GM18858 (cell line): ENCODE measurements around the gene MANBA.
A peak's percentile ranks its signal among the peaks of the same experiment; 100 is the strongest.
"Not testable (repeated sequence)": the region's sequence is repeated elsewhere in the genome, so short reads cannot be mapped to it uniquely, and the experiment has no call there.

ENCODE experiments used
- ATAC-seq: cut with Tn5 transposase; IDR thresholded peaks from one replicate; pipeline ENCODE4 v1.9.1; 2021; ENCODE audit not compliant: unreplicated experiment

The MANBA gene

DNA sequence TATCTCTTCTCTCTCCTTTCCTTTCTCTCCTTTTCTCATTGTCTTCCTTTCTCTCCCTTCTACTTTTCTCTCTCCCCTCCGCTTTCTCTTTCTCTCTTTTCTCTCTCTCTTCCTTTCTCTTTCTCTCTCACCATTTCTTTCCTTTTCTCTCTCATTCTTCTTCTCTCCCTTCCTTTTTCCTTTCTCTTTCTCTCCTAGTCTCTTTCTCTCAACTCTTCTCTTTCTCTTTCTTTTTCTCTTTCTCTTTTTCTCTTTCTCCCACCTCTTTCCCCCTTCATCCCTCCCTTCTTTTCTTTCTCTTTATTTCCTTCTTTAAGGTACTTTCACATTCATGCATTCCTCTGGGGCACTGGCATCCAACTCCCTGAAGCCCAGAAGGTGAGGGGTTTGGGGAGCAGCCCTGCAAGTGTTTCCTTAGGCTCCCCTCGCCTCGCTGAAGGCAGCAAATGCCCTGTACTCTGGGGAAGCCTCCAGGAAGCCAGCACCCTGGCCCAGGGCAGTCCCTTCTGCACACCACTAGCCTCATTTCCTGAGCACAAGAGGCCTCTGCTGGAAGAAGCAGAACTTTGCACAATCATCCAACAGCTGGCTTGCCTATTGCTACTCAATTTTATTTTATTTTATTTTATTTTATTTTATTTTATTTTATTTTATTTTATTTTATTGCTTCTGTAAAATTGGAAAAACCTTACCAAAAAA, 135.4 kb downstream of the MANBA start:
- peak; percentile 91 for ATAC-seq

GRCh38 chr4:102624505-102624904, 136.3 kb downstream of the MANBA start:
- no peak for ATAC-seq

- ATAC-seq: no peak
These were observed 137.1 kb downstream of the MANBA start for GRCh38 chr4:102623622-102624021.

DNA sequence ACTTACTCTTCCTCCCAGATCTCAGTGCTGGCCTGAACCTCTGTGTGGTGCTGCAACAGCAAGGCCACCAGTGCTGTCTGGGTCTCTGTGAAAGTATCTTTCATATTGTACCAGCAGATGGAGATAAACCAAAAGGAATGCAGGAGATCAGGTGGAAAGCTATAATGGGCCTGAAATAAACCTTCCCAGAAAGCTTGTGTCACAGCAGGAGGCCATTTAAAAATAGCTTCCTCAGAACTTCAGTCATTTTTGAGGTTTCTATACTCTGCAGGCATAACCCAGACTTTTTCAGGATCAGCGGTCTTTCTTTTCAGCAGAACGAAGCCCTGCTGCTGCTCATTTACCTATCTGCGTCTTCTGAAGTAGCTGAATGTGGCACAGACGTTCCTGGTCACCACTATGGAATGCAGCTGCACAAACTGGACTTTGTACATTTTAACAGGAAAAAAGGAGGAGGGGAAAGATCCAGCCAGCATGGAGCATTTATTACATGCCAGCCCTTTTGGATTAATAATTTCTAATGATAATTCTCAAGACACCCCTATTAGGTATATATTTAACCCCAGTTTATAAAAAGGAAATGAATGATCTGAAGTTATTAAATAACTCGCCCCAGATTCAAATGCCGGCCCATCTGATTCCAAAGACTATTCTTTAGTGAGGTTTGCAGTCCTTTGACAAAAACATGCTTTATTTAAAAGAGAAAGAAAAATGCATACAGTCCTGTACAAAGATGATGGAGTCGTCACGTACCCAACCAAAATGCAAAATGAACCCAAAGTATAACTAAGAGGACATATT, 139.9 kb downstream of the MANBA start:
- ATAC-seq: peak; percentile 47

DNA sequence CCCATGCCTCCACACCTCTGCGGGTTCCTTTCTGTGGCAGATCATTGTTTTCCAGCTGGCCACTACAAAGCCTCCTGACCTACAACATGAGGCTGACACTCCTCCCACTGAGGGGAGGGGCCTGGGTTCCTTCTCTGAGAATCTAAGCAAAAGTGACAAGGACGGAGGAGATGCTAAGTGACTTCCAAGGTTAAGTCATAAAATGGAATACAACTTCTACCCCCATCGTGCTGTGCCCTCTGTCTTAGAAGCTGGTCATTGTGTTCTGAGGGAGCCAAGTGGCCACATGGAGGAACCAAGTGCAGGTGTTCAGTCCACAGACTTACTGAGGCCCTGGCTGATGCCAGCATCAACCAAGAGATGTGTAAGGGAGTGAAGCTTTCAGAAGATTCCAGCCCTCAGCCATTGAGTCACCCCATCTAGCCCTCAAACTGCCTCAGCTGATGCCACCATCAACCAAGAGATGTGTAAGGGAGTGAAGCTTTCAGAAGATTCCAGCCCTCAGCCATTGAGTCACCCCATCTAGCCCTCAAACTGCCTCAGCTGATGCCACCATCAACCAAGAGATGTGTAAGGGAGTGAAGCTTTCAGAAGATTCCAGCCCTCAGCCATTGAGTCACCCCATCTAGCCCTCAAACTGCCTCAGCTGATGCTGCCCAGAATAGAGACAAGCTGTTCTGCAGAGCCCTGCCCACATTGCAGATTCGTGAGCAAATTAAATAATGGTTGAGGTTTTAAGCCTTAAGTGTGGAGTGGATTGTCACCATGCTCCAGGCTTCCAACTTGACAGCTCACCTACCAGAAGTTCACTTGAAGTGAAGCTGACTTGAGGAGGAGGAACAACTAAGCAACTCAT, 140.8 kb downstream of the MANBA start:
- not testable (repeated sequence) for ATAC-seq

- not testable (repeated sequence) for ATAC-seq
These were observed 141.7 kb downstream of the MANBA start for GRCh38 chr4:102619021-102619420.

DNA sequence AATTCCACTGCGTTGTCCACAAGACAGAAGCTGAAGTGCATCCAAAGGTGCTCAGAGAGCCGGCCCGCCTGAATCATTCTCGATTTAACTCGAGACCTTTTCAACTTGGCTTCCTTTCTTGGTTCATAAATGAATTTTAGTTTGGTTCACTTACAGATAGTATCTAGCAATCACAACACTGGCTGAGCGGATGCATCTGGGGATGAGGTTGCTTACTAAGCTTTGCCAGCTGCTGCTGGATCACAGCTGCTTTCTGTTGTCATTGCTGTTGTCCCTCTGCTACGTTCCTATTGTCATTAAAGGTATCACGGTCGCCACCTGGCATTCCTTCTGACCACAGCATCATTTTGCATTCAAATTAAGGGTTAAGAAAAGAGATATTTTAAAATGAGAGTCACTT, 144.1 kb downstream of the MANBA start:
- ATAC-seq: no peak

DNA sequence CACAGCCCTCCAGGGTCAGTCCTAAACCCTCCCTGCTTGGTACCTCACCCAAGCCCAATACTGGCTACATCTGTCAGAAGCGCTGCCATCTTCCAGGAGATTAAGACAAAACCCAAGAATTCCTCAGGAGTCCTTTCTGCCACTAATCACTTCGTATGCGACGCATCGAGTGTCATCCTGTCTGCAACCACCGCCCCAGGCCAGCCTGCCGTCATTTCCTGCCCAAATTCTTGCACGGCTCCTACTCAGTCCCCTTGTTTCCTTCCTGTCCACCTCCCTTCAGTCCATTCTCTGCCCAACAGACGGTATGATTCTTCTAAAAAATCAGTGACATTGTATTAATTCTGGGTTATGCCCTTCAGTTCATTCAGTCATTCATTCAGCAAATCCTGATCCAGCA, 146.0 kb downstream of the MANBA start:
- no peak for ATAC-seq

DNA sequence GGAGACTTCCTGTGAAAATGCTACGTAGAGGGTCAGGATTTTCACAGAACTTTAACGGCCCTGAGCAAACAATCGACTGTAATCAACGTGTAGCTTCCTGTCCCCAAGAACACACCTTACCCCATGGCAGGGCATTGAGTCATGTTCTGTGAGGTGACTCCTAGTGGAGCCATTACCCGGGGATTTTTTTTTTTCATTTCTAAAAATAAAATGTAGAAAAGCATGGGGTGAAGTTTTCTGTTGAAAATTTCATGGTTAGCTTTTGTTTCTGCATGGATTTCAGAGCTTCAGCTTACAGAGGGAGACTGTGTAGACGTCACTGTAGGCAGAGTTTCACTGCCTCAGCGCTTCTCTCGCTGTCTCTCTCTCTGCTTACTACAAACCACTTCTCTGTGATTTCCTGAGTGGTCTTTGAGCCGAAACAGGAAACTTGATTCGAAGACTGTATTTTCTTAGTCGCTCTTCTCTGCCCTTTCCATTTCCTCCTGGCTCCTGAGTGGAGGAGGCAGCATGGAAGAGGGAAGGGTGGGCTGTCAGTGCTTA, 147.9 kb downstream of the MANBA start:
- peak; percentile 55 for ATAC-seq

DNA sequence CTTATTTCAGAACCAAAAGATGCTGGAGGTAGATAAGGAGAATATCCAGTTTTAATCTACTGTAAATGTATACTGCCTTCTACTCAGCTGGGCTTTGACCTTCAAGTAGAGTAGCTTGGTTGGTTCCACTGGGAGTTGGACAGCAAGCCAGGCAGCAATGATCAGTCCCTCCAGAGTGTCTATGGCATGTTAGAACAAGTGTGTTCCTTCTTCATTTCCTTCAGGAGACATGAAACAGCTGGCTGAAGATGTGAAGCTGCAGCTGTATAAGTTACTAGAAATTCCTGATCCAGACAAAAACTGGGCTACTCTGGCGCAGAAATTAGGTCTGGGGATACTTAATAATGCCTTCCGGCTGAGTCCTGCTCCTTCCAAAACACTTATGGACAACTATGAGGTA, 148.6 kb downstream of the MANBA start:
- no peak for ATAC-seq

DNA sequence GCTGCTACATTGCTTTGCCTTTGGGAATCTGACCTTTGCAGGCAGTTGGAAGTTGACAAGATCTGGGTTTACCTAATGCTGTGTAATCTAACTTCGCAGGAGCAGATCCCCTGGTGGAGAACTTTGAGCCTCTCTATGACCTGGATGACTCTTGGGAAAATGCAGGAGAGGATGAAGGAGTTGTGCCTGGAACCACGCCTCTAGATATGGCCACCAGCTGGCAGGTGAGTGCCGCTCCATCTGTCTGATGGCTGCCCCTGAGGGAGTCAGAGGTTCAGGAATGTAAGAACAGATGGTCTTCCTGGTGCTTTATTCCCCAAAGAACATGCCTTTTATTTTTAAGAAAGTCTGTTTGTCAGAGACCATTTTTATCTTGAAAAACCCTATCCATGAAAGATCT, 150.3 kb downstream of the MANBA start:
- no peak for ATAC-seq

- no peak for ATAC-seq
These were observed 150.8 kb downstream of the MANBA start for GRCh38 chr4:102610007-102610406.

DNA sequence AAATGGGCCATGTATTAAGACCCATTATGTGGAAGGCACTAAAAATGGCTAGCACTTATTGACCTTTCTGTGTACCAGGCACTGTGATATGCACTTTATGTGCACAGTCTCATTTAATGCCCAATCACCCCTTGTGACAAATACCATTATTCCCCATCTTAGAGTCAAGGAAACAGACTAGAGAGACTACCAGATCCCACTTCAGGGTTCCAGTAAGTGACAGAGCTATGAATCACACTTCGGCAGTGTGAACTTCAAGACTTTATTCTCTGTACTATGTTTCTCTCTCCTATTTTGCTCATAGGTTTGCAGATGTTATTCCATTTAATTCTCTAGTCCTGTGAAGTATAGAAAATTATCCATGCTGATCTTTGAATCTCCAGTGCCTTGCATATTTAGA, 152.6 kb downstream of the MANBA start:
- ATAC-seq: no peak

DNA sequence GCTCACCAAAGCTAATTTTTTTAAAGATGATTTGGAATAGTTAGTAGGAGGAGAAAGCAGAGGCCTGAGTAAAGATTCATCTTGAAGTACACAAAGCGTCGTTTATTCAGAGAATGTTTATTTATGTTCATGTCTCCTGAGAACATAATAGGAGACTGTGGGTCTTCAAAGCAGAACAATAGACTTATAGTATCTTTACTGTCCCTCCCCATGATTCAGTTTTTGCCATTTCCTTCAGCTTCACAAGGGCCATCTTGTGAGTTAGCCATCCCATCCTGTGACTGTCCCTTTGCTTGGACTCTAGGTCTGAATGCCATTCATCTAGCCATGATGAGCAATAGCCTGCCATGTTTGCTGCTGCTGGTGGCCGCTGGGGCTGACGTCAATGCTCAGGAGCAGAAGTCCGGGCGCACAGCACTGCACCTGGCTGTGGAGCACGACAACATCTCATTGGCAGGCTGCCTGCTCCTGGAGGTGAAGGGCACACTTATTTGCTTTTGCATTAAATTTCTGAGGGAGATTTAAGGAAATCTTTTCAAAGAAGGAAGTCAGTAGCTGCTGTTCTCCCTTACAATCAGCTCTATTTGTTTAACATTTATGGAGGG, 153.8 kb downstream of the MANBA start:
- no peak for ATAC-seq

- ATAC-seq: no peak
These were observed 154.5 kb downstream of the MANBA start for GRCh38 chr4:102606261-102606660.

GRCh38 chr4:102604222-102604940, 156.4 kb downstream of the MANBA start:
- no peak for ATAC-seq

GRCh38 chr4:102601586-102602227, 159.1 kb downstream of the MANBA start:
- no peak for ATAC-seq

DNA sequence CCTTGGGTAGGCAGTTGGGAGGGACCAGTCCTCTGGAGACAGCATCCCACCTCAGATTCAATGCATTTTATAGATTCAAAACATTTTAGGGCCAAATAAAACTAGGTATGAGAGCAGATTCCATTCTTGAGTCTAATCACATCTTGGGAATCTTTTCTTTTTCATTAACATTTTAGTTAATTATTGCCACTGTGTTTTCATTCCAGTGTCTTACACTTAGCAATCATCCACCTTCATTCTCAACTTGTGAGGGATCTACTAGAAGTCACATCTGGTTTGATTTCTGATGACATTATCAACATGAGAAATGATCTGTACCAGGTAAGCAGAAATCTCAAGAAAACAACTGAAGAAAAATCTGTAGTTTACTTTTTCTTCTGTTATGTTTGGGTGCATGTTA, 160.1 kb downstream of the MANBA start:
- ATAC-seq: no peak

DNA sequence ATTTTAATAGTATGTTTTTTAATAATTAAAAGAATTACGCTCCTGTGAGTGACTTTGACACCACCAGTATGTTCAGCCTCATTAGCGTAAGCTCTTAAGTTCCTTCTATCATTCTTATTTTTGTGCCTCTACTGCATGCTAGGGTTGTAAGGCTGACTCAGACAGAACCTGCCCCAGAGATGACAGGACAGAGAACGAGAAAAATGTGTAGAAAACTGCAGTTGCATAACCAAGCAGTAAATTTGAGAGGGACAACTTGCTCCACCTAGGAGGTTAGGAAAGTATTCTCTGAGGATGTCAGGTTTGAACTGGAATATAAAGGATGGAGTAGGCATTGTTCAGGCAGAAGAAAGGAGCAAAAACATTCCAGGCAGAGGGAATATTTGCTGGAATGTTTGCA, 160.9 kb downstream of the MANBA start:
- ATAC-seq: no peak

- no peak for ATAC-seq
These were observed 161.3 kb downstream of the MANBA start for GRCh38 chr4:102599455-102599854.
